Stimulated activated naive B cell treated with anti-CD40 and anti-IgM and Interleukin-4, amounts not matched to agents 10 μg/mL and 1 μg/mL and 100 μg/mL, for 72 hours (primary cell): Measurements from ENCODE around the gene PRR7.
A peak's percentile ranks its signal among the peaks of the same experiment; 100 is the strongest.

Experiments used
- ATAC-seq, 2 donors: fragments of 150-1000 bp; cut with Tn5 transposase; replicated peaks; 2 replicates each; pipeline ENCODE4 v1.10.0; 2021; ENCODE audit warnings: moderate library complexity in 1 of 2
- DNase-seq: peaks from one replicate; pipeline ENCODE4 v3.0.0; 2021
- H3K27ac Mint-ChIP-seq: one replicate; pipeline ENCODE4 v1.8.0; 2022; ENCODE audit warnings: mild to moderate bottlenecking, mixed read lengths
- H3K27me3 Mint-ChIP-seq, 2 donors: one replicate each; pipeline ENCODE4 v1.8.0; 2022; ENCODE audit warnings: mixed read lengths in 2 of 2
- H3K36me3 Mint-ChIP-seq, 2 donors: one replicate each; pipeline ENCODE4 v1.8.0; 2022; ENCODE audit warnings: mixed read lengths in 2 of 2, mild to moderate bottlenecking in 1 of 2
- H3K4me1 Mint-ChIP-seq, 2 donors: one replicate each; pipeline ENCODE4 v1.8.0; 2022; ENCODE audit warnings: mixed read lengths in 2 of 2, mild to moderate bottlenecking in 1 of 2
- H3K4me3 Mint-ChIP-seq, 2 donors: one replicate each; pipeline ENCODE4 v1.8.0; 2022; ENCODE audit warnings: mild to moderate bottlenecking in 2 of 2, mixed read lengths in 2 of 2, moderate library complexity in 1 of 2
- H3K9me3 Mint-ChIP-seq, 2 donors: one replicate each; pipeline ENCODE4 v1.8.0; 2022; ENCODE audit warnings: mixed read lengths in 2 of 2, mild to moderate bottlenecking in 1 of 2

PRR7 gene

DNA sequence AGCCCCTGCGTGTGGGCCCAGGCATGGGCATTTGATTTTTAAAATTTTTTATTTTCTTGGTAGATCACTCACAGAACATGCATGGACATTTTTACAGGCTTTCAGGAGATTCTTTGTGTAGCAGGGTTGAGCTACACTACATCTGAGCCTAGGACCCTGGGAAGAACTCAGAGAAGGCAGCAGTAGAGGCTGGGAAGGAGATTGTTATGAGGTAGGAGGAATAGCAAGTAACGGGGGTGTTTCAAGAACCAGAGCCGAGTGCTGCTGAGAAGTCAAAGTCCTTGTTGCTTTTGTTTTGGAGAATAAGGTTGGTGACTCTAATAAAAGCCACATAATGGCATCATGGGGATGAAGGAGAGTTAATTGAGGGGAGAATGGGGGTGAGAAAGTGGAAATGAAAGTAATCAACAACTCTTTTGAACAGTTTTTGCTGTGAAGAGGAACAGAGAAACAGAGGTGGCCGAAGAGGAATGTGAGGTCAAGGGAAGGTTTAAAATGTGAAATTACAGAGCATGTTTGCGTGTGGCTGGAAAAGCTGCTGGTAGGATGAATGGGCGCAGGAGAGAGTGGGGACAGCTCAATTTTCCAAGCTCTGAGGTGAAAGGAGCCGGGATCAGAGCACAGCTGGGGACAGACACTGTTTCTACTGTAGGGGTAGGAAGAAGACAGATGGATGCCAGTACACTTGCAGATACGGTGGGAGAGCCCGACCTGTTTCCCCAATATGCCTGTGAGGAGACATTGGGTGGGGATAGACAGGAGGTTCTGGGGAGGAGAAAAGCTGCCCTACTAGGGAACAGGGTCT lies 55.5 kb downstream of the PRR7 start:
- peak overlapping the region; percentile 22 to 29 for H3K4me3 Mint-ChIP-seq
- H3K4me1 Mint-ChIP-seq = peaks cover 48 to 67% of the 10 kb centered on the region in 2 donors
- ATAC-seq (peak; percentile 37 to 43), DNase-seq (no peak)
- H3K36me3 Mint-ChIP-seq = peaks cover 24 to 26% of the 10 kb centered on the region in 2 donors
- H3K9me3 Mint-ChIP-seq = no peaks in the 10 kb centered on the region
- H3K27ac Mint-ChIP-seq = peak overlapping the region; percentile 6
- peaks cover 11 to 18% of the 10 kb centered on the region in 2 donors for H3K27me3 Mint-ChIP-seq

DNA sequence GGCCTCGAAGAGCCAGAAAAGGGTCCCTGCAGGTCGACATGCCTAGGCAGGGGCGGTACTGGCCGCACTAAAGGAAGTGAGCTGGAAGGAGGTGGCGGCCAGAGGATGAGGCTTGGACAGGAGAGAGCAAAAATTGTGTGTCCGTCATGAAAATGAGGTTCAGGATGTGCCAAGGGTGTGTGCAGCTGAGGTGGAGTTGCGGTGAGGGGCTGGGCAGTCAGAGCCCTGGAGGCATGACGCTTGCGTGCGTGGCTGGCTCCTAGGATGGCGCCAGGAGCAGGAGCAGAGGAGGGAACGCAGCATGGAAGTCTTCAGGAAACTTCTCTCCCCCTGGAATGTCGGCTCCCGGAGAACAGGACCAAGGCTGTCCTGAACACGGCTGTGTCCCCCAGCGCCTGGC lies 56.3 kb downstream of the PRR7 start:
- Mint-ChIP-seq H3K9me3 (no peaks in the 10 kb centered on the region), H3K27me3 (peaks cover 11 to 16% of the 10 kb centered on the region in 2 donors), H3K36me3 (peaks cover 32 to 34% of the 10 kb centered on the region in 2 donors), H3K4me1 (peaks cover 54 to 71% of the 10 kb centered on the region in 2 donors), H3K27ac (no peak overlapping the region), H3K4me3 (peak overlapping the region in 1 of 2 donors; percentile 29)
- DNase-seq = no peak
- no peak for ATAC-seq

DNA sequence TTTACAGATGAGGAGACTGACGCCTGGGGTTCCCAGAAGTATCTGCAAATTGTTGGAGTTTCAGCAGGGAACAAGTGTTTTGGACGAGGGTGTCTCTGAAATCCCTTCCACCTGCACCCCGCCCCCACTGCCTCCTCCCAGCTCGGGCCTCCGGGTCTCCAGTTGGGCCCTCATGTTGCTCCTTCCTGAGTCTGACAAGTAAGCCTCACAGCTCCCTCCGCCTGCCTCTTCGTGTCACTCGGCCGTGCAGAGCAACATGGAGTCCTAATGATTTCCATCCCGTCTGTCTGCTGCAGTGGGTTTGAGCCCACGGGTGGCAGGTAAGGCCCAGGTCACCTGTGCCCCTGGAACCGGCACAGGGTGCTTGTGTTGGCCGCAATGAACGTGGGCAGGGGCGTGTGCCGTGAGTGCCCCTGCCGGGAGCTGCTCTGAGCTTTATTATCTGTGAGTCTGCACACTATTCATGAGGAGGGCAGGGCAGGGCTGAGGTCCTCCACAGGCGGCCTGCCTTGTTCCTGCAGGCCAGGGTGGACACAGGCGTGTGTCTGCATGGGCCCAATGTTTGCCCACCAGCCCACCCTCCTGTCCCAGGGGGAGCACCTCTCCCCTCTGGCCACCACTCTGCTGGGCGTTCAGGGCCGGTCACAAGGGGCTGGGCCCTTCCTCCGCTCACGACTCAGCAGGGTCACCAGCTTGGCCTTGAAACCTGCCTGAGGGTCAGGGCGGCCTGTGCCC lies 56.9 kb downstream of the PRR7 start:
- H3K27ac Mint-ChIP-seq = no peak overlapping the region
- no peaks in the 10 kb centered on the region for H3K9me3 Mint-ChIP-seq
- DNase-seq (no peak), ATAC-seq (no peak)
- no peak overlapping the region for H3K4me3 Mint-ChIP-seq
- H3K27me3 Mint-ChIP-seq = peaks cover 7 to 10% of the 10 kb centered on the region in 2 donors
- peaks cover 51 to 71% of the 10 kb centered on the region in 2 donors for H3K4me1 Mint-ChIP-seq
- peaks cover 35 to 37% of the 10 kb centered on the region in 2 donors for H3K36me3 Mint-ChIP-seq

DNA sequence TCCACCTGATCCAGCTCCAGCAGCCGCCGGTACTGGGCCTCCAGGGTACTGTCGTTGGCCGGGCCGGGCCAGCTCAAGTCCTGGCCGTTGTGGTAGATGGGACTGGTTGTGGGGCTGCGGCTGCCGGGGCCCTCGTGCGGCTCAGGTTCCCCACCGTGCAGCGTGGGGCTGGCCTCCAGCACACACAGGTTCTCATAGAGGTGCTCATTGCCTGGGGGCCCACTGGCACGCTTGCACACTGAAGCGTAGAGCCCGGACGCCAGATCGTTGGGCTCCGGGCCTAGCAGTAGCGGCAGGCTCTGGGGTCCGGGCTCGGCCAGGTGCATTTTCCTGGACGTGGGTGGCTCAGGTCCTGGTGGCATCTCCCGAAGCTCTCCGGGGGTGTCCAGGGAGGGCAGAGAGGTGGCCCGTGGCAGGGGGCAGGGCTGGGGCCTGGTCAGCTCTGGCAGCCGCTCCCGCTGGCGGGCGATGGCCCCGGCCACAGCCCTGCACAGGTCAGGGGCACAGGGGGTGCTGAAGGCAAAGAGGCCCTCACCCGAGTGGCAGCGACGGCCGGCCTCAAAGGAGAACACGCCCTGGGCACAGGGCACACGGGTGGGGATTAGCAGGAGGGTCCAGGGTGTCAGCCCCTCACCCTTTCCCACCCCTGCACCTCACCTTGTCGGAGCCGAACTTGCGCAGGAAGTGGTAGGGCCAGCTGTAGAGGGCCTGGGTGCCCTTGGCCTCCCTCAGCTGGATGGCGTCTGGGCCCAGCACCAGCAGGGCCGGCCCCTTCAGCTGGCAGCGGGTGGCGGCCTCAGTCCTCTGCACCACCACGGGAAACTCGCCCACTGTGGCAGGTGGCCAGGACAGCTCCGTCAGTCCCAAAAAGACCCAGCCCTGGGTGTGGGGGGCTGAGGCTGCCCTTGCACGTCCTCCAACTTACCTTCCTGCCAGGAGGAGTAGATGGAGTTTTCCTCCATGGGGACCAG lies 57.8 kb downstream of the PRR7 start:
- H3K9me3 Mint-ChIP-seq = no peaks in the 10 kb centered on the region
- peaks cover 3 to 5% of the 10 kb centered on the region in 2 donors for H3K27me3 Mint-ChIP-seq
- ATAC-seq = no peak
- DNase-seq = no peak
- no peak overlapping the region for H3K27ac Mint-ChIP-seq
- no peak overlapping the region for H3K4me3 Mint-ChIP-seq
- H3K4me1 Mint-ChIP-seq = peaks cover 55 to 75% of the 10 kb centered on the region in 2 donors
- peaks cover 42 to 44% of the 10 kb centered on the region in 2 donors for H3K36me3 Mint-ChIP-seq

DNA sequence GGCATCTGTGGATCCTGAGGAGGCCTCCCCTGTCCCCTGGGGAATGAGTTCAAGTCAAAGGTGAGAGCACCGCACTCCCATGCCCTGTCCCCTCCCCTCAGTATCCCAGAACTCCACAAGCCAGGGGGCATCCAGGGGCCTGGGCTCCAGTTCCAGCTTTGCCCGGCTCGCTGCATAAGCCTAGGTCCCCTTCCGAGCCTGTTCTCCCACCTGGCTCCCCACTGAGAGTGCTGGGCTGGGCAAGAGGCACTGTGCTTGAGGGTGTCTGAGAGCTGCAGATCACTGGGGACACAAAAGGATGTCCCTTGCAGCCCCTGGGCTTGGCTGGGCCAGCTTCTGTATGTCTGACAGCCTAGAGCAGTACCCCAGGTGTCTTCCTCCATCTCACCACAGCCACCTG lies 58.5 kb downstream of the PRR7 start:
- Mint-ChIP-seq H3K4me1 (peaks cover 57 to 75% of the 10 kb centered on the region in 2 donors), H3K36me3 (peaks cover 47 to 51% of the 10 kb centered on the region in 2 donors), H3K9me3 (no peaks in the 10 kb centered on the region), H3K27me3 (no peaks in the 10 kb centered on the region), H3K4me3 (no peak overlapping the region), H3K27ac (no peak overlapping the region)
- ATAC-seq (no peak), DNase-seq (no peak)
